Measurements from ENCODE around the gene PPEF1. TPM values are rescaled to one million over a fixed set of nuclear protein-coding genes. Genes with fewer than 3 reads are reported as not detected.

The PPEF1 gene
- total and polyA plus RNA-seq, 2 of the 8 experiments (the other 6 are each of a cell fraction or from before 2014, with no cell fraction given), result 0.08 to 0.30 TPM

GRCh38 chrX:18753631-18754030, 46.2 kb downstream of the PPEF1 start:
- DNase-seq (ENCODE audit: low read depth in 1 of 2, low spot score in 2 of 2) (no peak), FAIRE-seq (peak; percentile 85)
- H2BK12ac ChIP-seq (ENCODE audit: low read depth, low read length), result no peak overlapping the region
- no peak overlapping the region for H4K91ac ChIP-seq (replicated peaks; ENCODE audit: insufficient read length, low read length)
- H3K18ac ChIP-seq (ENCODE audit: extremely low read depth, low read length), result no peak overlapping the region
- H4K5ac ChIP-seq (ENCODE audit: insufficient read length, low read depth, low read length), result no peak overlapping the region
- H3K14ac ChIP-seq (ENCODE audit: insufficient read length), result no peak overlapping the region
- H3K79me1 ChIP-seq (ENCODE audit: low read depth, low read length), result no peaks in the 10 kb centered on the region
- H3K27me3 ChIP-seq (replicated peaks in 1 of 4; ENCODE audit: control insufficient read depth in 3 of 4, extremely low read depth in 1 of 4, insufficient read depth in 3 of 4, low read length in 3 of 4), result no peaks in the 10 kb centered on the region
- H3K27ac ChIP-seq (ENCODE audit: low read depth, low read length), result no peak overlapping the region
- H3K4ac ChIP-seq (replicated peaks; ENCODE audit: insufficient read length, low read depth, low read length), result no peak overlapping the region
- H2BK5ac ChIP-seq (ENCODE audit: low read depth, low read length), result no peak overlapping the region
- no peak overlapping the region for H2BK20ac ChIP-seq (ENCODE audit: low read length)
- no peaks in the 10 kb centered on the region for H3K36me3 ChIP-seq (ENCODE audit: control insufficient read depth in 2 of 4, insufficient read depth in 4 of 4, low read length in 3 of 4)
- H2BK120ac ChIP-seq (replicated peaks; ENCODE audit: low read depth, low read length), result no peak overlapping the region
- H3K9ac ChIP-seq (replicated peaks in 1 of 4; ENCODE audit: extremely low read depth in 1 of 4, low read depth in 3 of 4, low read length in 3 of 4), result no peak overlapping the region
- H3K9me3 ChIP-seq (ENCODE audit: insufficient read depth in 2 of 2, low read depth in 1 of 2, low read length in 1 of 2), result no peaks in the 10 kb centered on the region
- H3K4me3 ChIP-seq (ENCODE audit: extremely low read depth in 1 of 4, insufficient read depth in 2 of 4, low read depth in 3 of 4, low read length in 4 of 4), result no peak overlapping the region
- TF ChIP-seq NANOG (IDR thresholded peaks at IDR 0.05; ENCODE audit: insufficient read depth, low read depth, low read length, poor library complexity, severe bottlenecking) (no peak), CREB1 (IDR thresholded peaks at IDR 0.05) (no peak), EGR1 (IDR thresholded peaks at IDR 0.05; ENCODE audit: borderline replicate concordance, low read depth, low read length) (no peak)
- no peak overlapping the region for H4K8ac ChIP-seq (ENCODE audit: extremely low read depth, insufficient read depth, low read length)
- no peak overlapping the region for H3K23ac ChIP-seq (ENCODE audit: insufficient read length)
- peaks cover 0 to 3% (median 1%) of the 10 kb centered on the region in 4 experiments; a peak in 2 of 7 replicates for H3K4me1 ChIP-seq (replicated peaks in 1 of 4; ENCODE audit: control insufficient read depth in 3 of 4, insufficient read depth in 4 of 4, low read length in 3 of 4)
- no peaks in the 10 kb centered on the region for H3K79me2 ChIP-seq (ENCODE audit: control insufficient read depth in 1 of 2, insufficient read depth in 2 of 2, low read length in 2 of 2)
- POLR2A ChIA-PET (ENCODE audit: partially characterized antibody), result no interaction called here
- H2AK5ac ChIP-seq (ENCODE audit: low read depth, low read length), result no peak overlapping the region
- H3K4me2 ChIP-seq (ENCODE audit: insufficient read depth in 1 of 2, low read depth in 2 of 2, low read length in 2 of 2), result no peak overlapping the region
- CTCF ChIA-PET (ENCODE audit: partially characterized antibody), result no interaction called here
- no peak overlapping the region for H3K56ac ChIP-seq (replicated peaks; ENCODE audit: insufficient read length, low read depth, low read length)
- WGBS, 2 experiments (ENCODE audit: extremely low coverage in 1 of 2, insufficient coverage in 1 of 2, insufficient read length in 1 of 2, insufficient replicate concordance in 2 of 2, low coverage in 1 of 2, low lambda C conversion rate in 2 of 2, missing lambda C conversion rate in 1 of 2), result 100% methylated on average over 2 of the region's 2 CpGs; no CpG with 5 or more reads in 1 of the 2 experiments
- no peak overlapping the region for H2AFZ ChIP-seq (ENCODE audit: low read length)
- no peak overlapping the region for H2BK15ac ChIP-seq (ENCODE audit: low read length)
- no peaks in the 10 kb centered on the region for H4K20me1 ChIP-seq (replicated peaks in 1 of 2; ENCODE audit: control insufficient read depth in 1 of 2, insufficient read depth in 2 of 2, low read length in 2 of 2)
- H3K23me2 ChIP-seq (ENCODE audit: low read depth, low read length), result no peaks in the 10 kb centered on the region

All from H1 (cell line).